Measurements from ENCODE around the gene MDH2. TPM values are rescaled to one million over a fixed set of nuclear protein-coding genes. Genes with fewer than 3 reads are reported as not detected.

MDH2 gene
- total and polyA plus RNA-seq, 2 experiments from 2014 or later = 150 to 180 TPM

GRCh38 chr7:76016191-76016947, 31.5 kb upstream of the MDH2 start:
- H2AFZ ChIP-seq = no peak overlapping the region
- H4K20me1 ChIP-seq (replicated peaks; ENCODE audit: insufficient read depth) = no peaks in the 10 kb centered on the region; the same call in 1 of the 2 replicates
- H3K27me3 ChIP-seq (ENCODE audit: insufficient read depth) = no peaks in the 10 kb centered on the region
- no peaks in the 10 kb centered on the region for H3F3A ChIP-seq (replicated peaks; ENCODE audit: low read depth)
- no peaks in the 10 kb centered on the region for H3K4me1 Mint-ChIP-seq
- no peak overlapping the region for H3K4me3 Mint-ChIP-seq
- peaks cover 40% of the 10 kb centered on the region for H3K36me3 Mint-ChIP-seq (ENCODE audit: low read depth)
- ATAC-seq (no peak), DNase-seq (ENCODE audit: low spot score) (no peak)
- H3K79me2 ChIP-seq (replicated peaks; ENCODE audit: insufficient read depth) = no peaks in the 10 kb centered on the region; the same call in 1 of the 2 replicates
- H3K27ac Mint-ChIP-seq = no peak overlapping the region
- no peak overlapping the region for H3K4me2 ChIP-seq
- no peaks in the 10 kb centered on the region for H3K36me3 ChIP-seq (ENCODE audit: insufficient read depth)
- H3K27ac ChIP-seq (ENCODE audit: low read depth) = no peak overlapping the region
- no peaks in the 10 kb centered on the region for H3K4me1 ChIP-seq (ENCODE audit: insufficient read depth)
- H3K9me3 Mint-ChIP-seq = no peaks in the 10 kb centered on the region; the same call in 2 of the 3 replicates
- no peak overlapping the region for H3K4me3 ChIP-seq
- H3K9me2 ChIP-seq (ENCODE audit: insufficient read depth) = no peaks in the 10 kb centered on the region
- TF ChIP-seq CTCF (conservative IDR thresholded peaks at IDR 0.05; ENCODE audit: low read depth in 2 of 2) (no peak), ZNF114 (CRISPR knock-in tag; IDR thresholded peaks at IDR 0.05) (no peak), POLR2AphosphoS5 (IDR thresholded peaks at IDR 0.05; ENCODE audit: low read depth) (no peak), EZH2phosphoT487 (IDR thresholded peaks at IDR 0.05; ENCODE audit: unreplicated experiment) (no peak), EZH2 (IDR thresholded peaks at IDR 0.05; ENCODE audit: low read depth, unreplicated experiment) (no peak), ZNF331 (CRISPR knock-in tag; IDR thresholded peaks at IDR 0.05; ENCODE audit: low read depth) (no peak), CREB1 (CRISPR knock-in tag; IDR thresholded peaks at IDR 0.05; ENCODE audit: low read depth) (no peak), ETS1 (IDR thresholded peaks at IDR 0.05) (no peak), ZNF462 (CRISPR knock-in tag; IDR thresholded peaks at IDR 0.05) (no peak), JUNB (IDR thresholded peaks at IDR 0.05; ENCODE audit: unreplicated experiment) (no peak), STAT1 (IDR thresholded peaks at IDR 0.05; ENCODE audit: unreplicated experiment) (no peak), REST (IDR thresholded peaks at IDR 0.05; ENCODE audit: unreplicated experiment) (no peak), NANOG (IDR thresholded peaks at IDR 0.05; ENCODE audit: borderline replicate concordance) (no peak)
- peaks cover 3% of the 10 kb centered on the region for H3K27me3 Mint-ChIP-seq (ENCODE audit: insufficient read depth, low read depth, poor library complexity)
